ENCODE measurements around the gene IL2RG.

Gene IL2RG

GRCh38 chrX:71060127-71060526 lies 51.2 kb downstream of the IL2RG start:
- DNase-seq (ENCODE audit: low read depth) = no peak
- TF ChIP-seq, protein P1, sequence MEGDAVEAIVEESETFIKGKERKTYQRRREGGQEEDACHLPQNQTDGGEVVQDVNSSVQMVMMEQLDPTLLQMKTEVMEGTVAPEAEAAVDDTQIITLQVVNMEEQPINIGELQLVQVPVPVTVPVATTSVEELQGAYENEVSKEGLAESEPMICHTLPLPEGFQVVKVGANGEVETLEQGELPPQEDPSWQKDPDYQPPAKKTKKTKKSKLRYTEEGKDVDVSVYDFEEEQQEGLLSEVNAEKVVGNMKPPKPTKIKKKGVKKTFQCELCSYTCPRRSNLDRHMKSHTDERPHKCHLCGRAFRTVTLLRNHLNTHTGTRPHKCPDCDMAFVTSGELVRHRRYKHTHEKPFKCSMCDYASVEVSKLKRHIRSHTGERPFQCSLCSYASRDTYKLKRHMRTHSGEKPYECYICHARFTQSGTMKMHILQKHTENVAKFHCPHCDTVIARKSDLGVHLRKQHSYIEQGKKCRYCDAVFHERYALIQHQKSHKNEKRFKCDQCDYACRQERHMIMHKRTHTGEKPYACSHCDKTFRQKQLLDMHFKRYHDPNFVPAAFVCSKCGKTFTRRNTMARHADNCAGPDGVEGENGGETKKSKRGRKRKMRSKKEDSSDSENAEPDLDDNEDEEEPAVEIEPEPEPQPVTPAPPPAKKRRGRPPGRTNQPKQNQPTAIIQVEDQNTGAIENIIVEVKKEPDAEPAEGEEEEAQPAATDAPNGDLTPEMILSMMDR (IDR thresholded peaks at IDR 0.05; ENCODE audit: low read depth, low read length, missing control alignments) = no peak

DNA sequence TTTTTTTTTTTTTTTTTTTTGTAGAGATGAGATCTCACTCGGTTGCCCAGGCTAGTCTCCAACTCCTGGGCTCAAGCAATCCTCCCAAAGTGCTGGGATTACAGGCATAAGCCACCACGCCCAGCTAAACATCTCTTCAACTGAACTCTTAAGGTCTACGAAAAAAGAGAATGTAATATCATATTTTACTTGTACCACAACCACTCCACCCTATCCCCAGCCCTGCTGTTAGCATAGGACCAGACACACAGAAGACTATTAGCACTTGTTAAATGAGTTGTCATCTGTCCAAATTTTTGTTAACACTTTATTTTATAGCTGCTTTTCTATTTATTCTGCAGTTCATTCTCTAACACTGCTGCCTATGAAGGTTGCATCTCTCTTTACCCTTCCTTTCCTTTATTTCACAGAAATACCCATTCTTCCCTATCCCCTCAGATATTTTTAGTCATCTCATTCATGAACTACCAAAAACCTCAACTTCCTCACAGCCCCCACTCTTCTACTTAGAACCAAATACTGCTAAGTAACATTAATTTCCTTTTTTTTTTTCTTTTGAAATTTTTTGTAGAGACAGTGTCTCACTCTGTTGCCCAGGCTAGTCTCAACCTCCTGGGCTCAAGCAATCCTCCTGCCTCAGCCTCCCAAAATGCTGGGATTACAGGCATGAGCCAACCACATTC lies 53.4 kb downstream of the IL2RG start:
- DNase-seq (ENCODE audit: low read depth) = no peak
- TF ChIP-seq, protein P1 (IDR thresholded peaks at IDR 0.05; ENCODE audit: low read depth, low read length, missing control alignments) = no peak
- no peak overlapping the region for H3K4me3 ChIP-seq (ENCODE audit: low read depth, low read length)

More at GRCh38 chrX:71060127-71060526, 51.2 kb downstream of the IL2RG start:
- no peak overlapping the region for H3K4me3 ChIP-seq (ENCODE audit: low read depth, low read length)
